Stomach smooth muscle (tissue), 2 donors: ENCODE results near the gene DLG1.

Source experiments
- H3K27ac ChIP-seq: one replicate; pipeline ENCODE4 v1.7.0; 2013; ENCODE audit warnings: mild to moderate bottlenecking, low read length, inconsistent platforms
- H3K27me3 ChIP-seq, 2 donors: one replicate each; pipeline ENCODE4 v1.7.0; 2013; ENCODE audit warnings: low read length in 2 of 2; ENCODE audit not compliant: insufficient read depth in 2 of 2, control insufficient read depth in 1 of 2
- H3K36me3 ChIP-seq, 2 donors: one replicate each; pipeline ENCODE4 v1.7.0; 2013; ENCODE audit warnings: low read length in 2 of 2; ENCODE audit not compliant: control insufficient read depth in 2 of 2, insufficient read depth in 2 of 2
- H3K4me1 ChIP-seq: one replicate; pipeline ENCODE4 v1.7.0; 2013; ENCODE audit warnings: low read length; ENCODE audit not compliant: control insufficient read depth, insufficient read depth
- H3K4me3 ChIP-seq, 2 donors: one replicate each; pipeline ENCODE4 v1.7.0; 2013; ENCODE audit warnings: low read length in 2 of 2
- H3K9ac ChIP-seq, 2 donors: one replicate each; pipeline ENCODE4 v1.7.0; 2013; ENCODE audit warnings: low read length in 2 of 2, mild to moderate bottlenecking in 1 of 2
- H3K9me3 ChIP-seq, 2 donors: one replicate each; pipeline ENCODE4 v1.7.0; 2013; ENCODE audit warnings: low read length in 2 of 2; ENCODE audit not compliant: control insufficient read depth in 2 of 2
- donor health status: healthy.
- donor health status: Pancreatic carcinoma.

Gene DLG1

GRCh38 chr3:197017003-197017402, 281.4 kb downstream of the DLG1 start:
- no peak overlapping the region for H3K9ac ChIP-seq
- peaks cover 0 to 2% of the 10 kb centered on the region in 2 donors for H3K27me3 ChIP-seq
- no peak overlapping the region for H3K4me3 ChIP-seq
- no peaks in the 10 kb centered on the region for H3K4me1 ChIP-seq
- no peak overlapping the region for H3K27ac ChIP-seq
- H3K36me3 ChIP-seq: no peaks in the 10 kb centered on the region
- no peaks in the 10 kb centered on the region for H3K9me3 ChIP-seq

GRCh38 chr3:197015790-197016736, 282.3 kb downstream of the DLG1 start:
- H3K27me3 ChIP-seq: no peaks in the 10 kb centered on the region
- no peaks in the 10 kb centered on the region for H3K9me3 ChIP-seq
- no peaks in the 10 kb centered on the region for H3K36me3 ChIP-seq
- no peak overlapping the region for H3K4me3 ChIP-seq
- no peak overlapping the region for H3K9ac ChIP-seq
- no peak overlapping the region for H3K27ac ChIP-seq
- H3K4me1 ChIP-seq: no peaks in the 10 kb centered on the region

GRCh38 chr3:197014942-197015575, 283.4 kb downstream of the DLG1 start:
- H3K4me1 ChIP-seq: no peaks in the 10 kb centered on the region
- no peak overlapping the region for H3K27ac ChIP-seq
- H3K4me3 ChIP-seq: no peak overlapping the region
- H3K9me3 ChIP-seq: no peaks in the 10 kb centered on the region
- no peaks in the 10 kb centered on the region for H3K27me3 ChIP-seq
- H3K9ac ChIP-seq: no peak overlapping the region
- no peaks in the 10 kb centered on the region for H3K36me3 ChIP-seq

- no peak overlapping the region for H3K4me3 ChIP-seq
- H3K4me1 ChIP-seq: no peaks in the 10 kb centered on the region
- no peak overlapping the region for H3K27ac ChIP-seq
- H3K9me3 ChIP-seq: no peaks in the 10 kb centered on the region
- no peaks in the 10 kb centered on the region for H3K36me3 ChIP-seq
- H3K27me3 ChIP-seq: no peaks in the 10 kb centered on the region
- H3K9ac ChIP-seq: no peak overlapping the region
These were observed 284.4 kb downstream of the DLG1 start for GRCh38 chr3:197014024-197014423.

GRCh38 chr3:197012540-197012883, 285.9 kb downstream of the DLG1 start:
- Histone ChIP-seq H3K36me3 (no peaks in the 10 kb centered on the region), H3K4me3 (no peak overlapping the region), H3K9me3 (no peaks in the 10 kb centered on the region), H3K27me3 (no peaks in the 10 kb centered on the region), H3K4me1 (no peaks in the 10 kb centered on the region), H3K27ac (no peak overlapping the region), H3K9ac (no peak overlapping the region)

GRCh38 chr3:197011780-197012539, 286.5 kb downstream of the DLG1 start:
- no peak overlapping the region for H3K27ac ChIP-seq
- no peak overlapping the region for H3K9ac ChIP-seq
- no peaks in the 10 kb centered on the region for H3K9me3 ChIP-seq
- no peaks in the 10 kb centered on the region for H3K27me3 ChIP-seq
- no peak overlapping the region for H3K4me3 ChIP-seq
- H3K4me1 ChIP-seq: no peaks in the 10 kb centered on the region
- no peaks in the 10 kb centered on the region for H3K36me3 ChIP-seq

- H3K4me3 ChIP-seq: no peak overlapping the region
- no peaks in the 10 kb centered on the region for H3K27me3 ChIP-seq
- H3K27ac ChIP-seq: no peak overlapping the region
- H3K4me1 ChIP-seq: no peaks in the 10 kb centered on the region
- H3K9ac ChIP-seq: no peak overlapping the region
- no peaks in the 10 kb centered on the region for H3K36me3 ChIP-seq
- no peaks in the 10 kb centered on the region for H3K9me3 ChIP-seq
These were observed 287.7 kb downstream of the DLG1 start for GRCh38 chr3:197010556-197011351.

GRCh38 chr3:197009532-197010019, 288.8 kb downstream of the DLG1 start:
- no peak overlapping the region for H3K4me3 ChIP-seq
- H3K27me3 ChIP-seq: no peaks in the 10 kb centered on the region
- no peaks in the 10 kb centered on the region for H3K9me3 ChIP-seq
- no peaks in the 10 kb centered on the region for H3K36me3 ChIP-seq
- H3K4me1 ChIP-seq: no peaks in the 10 kb centered on the region
- no peak overlapping the region for H3K27ac ChIP-seq
- H3K9ac ChIP-seq: no peak overlapping the region

- H3K9ac ChIP-seq: no peak overlapping the region
- H3K4me3 ChIP-seq: no peak overlapping the region
- peaks cover 6% of the 10 kb centered on the region for H3K4me1 ChIP-seq
- no peaks in the 10 kb centered on the region for H3K36me3 ChIP-seq
- no peaks in the 10 kb centered on the region for H3K9me3 ChIP-seq
- H3K27ac ChIP-seq: no peak overlapping the region
- no peaks in the 10 kb centered on the region for H3K27me3 ChIP-seq
These were observed 289.8 kb downstream of the DLG1 start for GRCh38 chr3:197008436-197009209.
